SK-N-SH treated with all-trans-retinoic acid at 6 μM for 48 hours (cell line): Measurements from ENCODE around the gene SERPINF2.

ENCODE experiments used
- ATAC-seq: fragments of 200-7000 bp; cut with Tn5 transposase; 3 replicates; pipeline ENCODE4 v1.9.1; 2020; ENCODE audit warnings: mild to moderate bottlenecking, moderate library complexity
- ARNTL ChIP-seq: fragments of 450-650 bp; formaldehyde crosslinking; IDR thresholded peaks from 2 replicates; pipeline ENCODE4 v1.5.0; 2020; ENCODE audit warnings: low read depth, mild to moderate bottlenecking, moderate library complexity, borderline replicate concordance
- BACH2 ChIP-seq: fragments of 250-450 bp; sonication (Bioruptor Pico); IDR thresholded peaks from 2 replicates; pipeline ENCODE4 v1.9.0; 2021; ENCODE audit warnings: mild to moderate bottlenecking, borderline replicate concordance
- ESRRG ChIP-seq: fragments of 250-450 bp; sonication (Bioruptor Pico); IDR thresholded peaks from 2 replicates; pipeline ENCODE4 v1.6.1; 2021; ENCODE audit warnings: mild to moderate bottlenecking
- GLIS3 ChIP-seq: fragments of 250-450 bp; sonication (Bioruptor Pico); IDR thresholded peaks from 2 replicates; pipeline ENCODE4 v1.5.0; 2020; ENCODE audit warnings: mild to moderate bottlenecking, moderate library complexity
- ISL1 ChIP-seq: fragments of 250-450 bp; sonication (Bioruptor Pico); IDR thresholded peaks from 2 replicates; pipeline ENCODE4 v2.1.2; 2022; ENCODE audit warnings: mild to moderate bottlenecking, moderate library complexity
- OSR1 ChIP-seq: fragments of 250-450 bp; sonication (Bioruptor Pico); IDR thresholded peaks from 2 replicates; pipeline ENCODE4 v1.8.0; 2022; ENCODE audit warnings: moderate library complexity, mild to moderate bottlenecking, inconsistent platforms
- RARB ChIP-seq: fragments of 250-450 bp; sonication (Bioruptor Pico); IDR thresholded peaks from 2 replicates; pipeline ENCODE4 v1.8.0; 2021; ENCODE audit warnings: mild to moderate bottlenecking, moderate library complexity
- TCF4 ChIP-seq: fragments of 250-450 bp; sonication (Bioruptor Pico); IDR thresholded peaks from 2 replicates; pipeline ENCODE4 v1.8.0; 2021; ENCODE audit warnings: mild to moderate bottlenecking, moderate library complexity, borderline replicate concordance
- TOX ChIP-seq: fragments of 250-450 bp; sonication (Bioruptor Pico); IDR thresholded peaks from 2 replicates; pipeline ENCODE4 v1.8.0; 2021; ENCODE audit warnings: mild to moderate bottlenecking, moderate library complexity, borderline replicate concordance
- ZC3H10 ChIP-seq: fragments of 250-450 bp; sonication (Bioruptor Pico); IDR thresholded peaks from 2 replicates; pipeline ENCODE4 v1.5.1; 2021; ENCODE audit warnings: mild to moderate bottlenecking, moderate library complexity
- ZFP3 ChIP-seq: fragments of 250-450 bp; sonication (Bioruptor Pico); IDR thresholded peaks from 2 replicates; pipeline ENCODE4 v1.5.0; 2020; ENCODE audit warnings: mild to moderate bottlenecking, moderate library complexity
- ZFP30 ChIP-seq: fragments of 450-650 bp; formaldehyde crosslinking; IDR thresholded peaks from 2 replicates; pipeline ENCODE4 v1.5.0; 2022; ENCODE audit warnings: mild to moderate bottlenecking, moderate library complexity
- ZNF565 ChIP-seq: fragments of 450-650 bp; formaldehyde crosslinking; conservative IDR thresholded peaks from 2 replicates; pipeline ENCODE4 v1.5.0; 2020; ENCODE audit warnings: low read depth, mild to moderate bottlenecking, moderate library complexity
- ZNF70 ChIP-seq: fragments of 450-650 bp; formaldehyde crosslinking; IDR thresholded peaks from 2 replicates; pipeline ENCODE4 v1.5.0; 2020; ENCODE audit warnings: mild to moderate bottlenecking, moderate library complexity
- ZNF8 ChIP-seq: fragments of 450-650 bp; formaldehyde crosslinking; IDR thresholded peaks from 2 replicates; pipeline ENCODE4 v1.5.0; 2020; ENCODE audit warnings: mild to moderate bottlenecking, moderate library complexity
- TF ChIP-seq, protein P1 (sequence below): fragments of 250-450 bp; sonication (Bioruptor Pico); IDR thresholded peaks from 2 replicates; pipeline ENCODE4 v1.8.0; 2020; ENCODE audit warnings: mild to moderate bottlenecking, moderate library complexity, borderline replicate concordance
- TF ChIP-seq, protein P2 (sequence below): fragments of 250-450 bp; sonication (Bioruptor Pico); IDR thresholded peaks from 2 replicates; pipeline ENCODE4 v1.8.0; 2021; ENCODE audit warnings: low read depth, mild to moderate bottlenecking, moderate library complexity, borderline replicate concordance
- TF ChIP-seq, protein P3 (sequence below): fragments of 250-450 bp; sonication (Bioruptor Pico); IDR thresholded peaks from 2 replicates; pipeline ENCODE4 v1.5.1; 2020; ENCODE audit warnings: low read depth, mild to moderate bottlenecking, moderate library complexity
- TF ChIP-seq, protein P4 (sequence below): fragments of 250-450 bp; sonication (Bioruptor Pico); IDR thresholded peaks from 2 replicates; pipeline ENCODE4 v1.5.1; 2021; ENCODE audit warnings: mild to moderate bottlenecking, moderate library complexity
- TF ChIP-seq, protein P5 (sequence below): fragments of 250-450 bp; sonication (Bioruptor Pico); IDR thresholded peaks from 2 replicates; pipeline ENCODE4 v1.5.0; 2020; ENCODE audit warnings: mild to moderate bottlenecking, moderate library complexity

The SERPINF2 gene

DNA sequence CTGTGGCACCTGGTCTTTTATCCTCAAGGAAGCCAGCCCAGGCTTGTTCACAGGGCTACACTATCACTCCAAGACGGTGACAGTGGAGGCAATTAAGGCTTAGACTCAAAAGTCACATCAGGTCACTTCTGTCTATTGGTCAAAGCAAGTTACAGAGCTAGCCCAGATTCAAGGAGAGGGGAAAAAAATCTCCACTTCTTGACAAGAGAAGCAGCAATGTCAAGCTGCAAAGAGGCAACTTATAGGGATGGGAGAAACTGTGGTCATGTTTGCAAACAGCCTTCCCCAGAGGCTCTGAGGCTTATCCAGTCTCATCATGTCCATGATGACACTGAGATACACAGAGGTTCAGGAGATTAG lies 50.8 kb downstream of the SERPINF2 start:
- peak; percentile 43 for ATAC-seq
- TF ChIP-seq ZNF565 (CRISPR knock-in tag): no peak
- TF ChIP-seq ESRRG (CRISPR knock-in tag): no peak
- no peak for TF ChIP-seq OSR1
- TF ChIP-seq BACH2 (CRISPR knock-in tag): no peak
- no peak for TF ChIP-seq GLIS3 (CRISPR knock-in tag)
- TF ChIP-seq ISL1: no peak
- TF ChIP-seq, protein P1, sequence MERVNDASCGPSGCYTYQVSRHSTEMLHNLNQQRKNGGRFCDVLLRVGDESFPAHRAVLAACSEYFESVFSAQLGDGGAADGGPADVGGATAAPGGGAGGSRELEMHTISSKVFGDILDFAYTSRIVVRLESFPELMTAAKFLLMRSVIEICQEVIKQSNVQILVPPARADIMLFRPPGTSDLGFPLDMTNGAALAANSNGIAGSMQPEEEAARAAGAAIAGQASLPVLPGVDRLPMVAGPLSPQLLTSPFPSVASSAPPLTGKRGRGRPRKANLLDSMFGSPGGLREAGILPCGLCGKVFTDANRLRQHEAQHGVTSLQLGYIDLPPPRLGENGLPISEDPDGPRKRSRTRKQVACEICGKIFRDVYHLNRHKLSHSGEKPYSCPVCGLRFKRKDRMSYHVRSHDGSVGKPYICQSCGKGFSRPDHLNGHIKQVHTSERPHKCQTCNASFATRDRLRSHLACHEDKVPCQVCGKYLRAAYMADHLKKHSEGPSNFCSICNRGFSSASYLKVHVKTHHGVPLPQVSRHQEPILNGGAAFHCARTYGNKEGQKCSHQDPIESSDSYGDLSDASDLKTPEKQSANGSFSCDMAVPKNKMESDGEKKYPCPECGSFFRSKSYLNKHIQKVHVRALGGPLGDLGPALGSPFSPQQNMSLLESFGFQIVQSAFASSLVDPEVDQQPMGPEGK (CRISPR knock-in tag): no peak
- TF ChIP-seq RARB (CRISPR knock-in tag): no peak
- TF ChIP-seq TOX (CRISPR knock-in tag): no peak
- TF ChIP-seq ZFP3 (CRISPR knock-in tag): no peak
- TF ChIP-seq ZC3H10 (CRISPR knock-in tag): no peak
- TF ChIP-seq, protein P2, sequence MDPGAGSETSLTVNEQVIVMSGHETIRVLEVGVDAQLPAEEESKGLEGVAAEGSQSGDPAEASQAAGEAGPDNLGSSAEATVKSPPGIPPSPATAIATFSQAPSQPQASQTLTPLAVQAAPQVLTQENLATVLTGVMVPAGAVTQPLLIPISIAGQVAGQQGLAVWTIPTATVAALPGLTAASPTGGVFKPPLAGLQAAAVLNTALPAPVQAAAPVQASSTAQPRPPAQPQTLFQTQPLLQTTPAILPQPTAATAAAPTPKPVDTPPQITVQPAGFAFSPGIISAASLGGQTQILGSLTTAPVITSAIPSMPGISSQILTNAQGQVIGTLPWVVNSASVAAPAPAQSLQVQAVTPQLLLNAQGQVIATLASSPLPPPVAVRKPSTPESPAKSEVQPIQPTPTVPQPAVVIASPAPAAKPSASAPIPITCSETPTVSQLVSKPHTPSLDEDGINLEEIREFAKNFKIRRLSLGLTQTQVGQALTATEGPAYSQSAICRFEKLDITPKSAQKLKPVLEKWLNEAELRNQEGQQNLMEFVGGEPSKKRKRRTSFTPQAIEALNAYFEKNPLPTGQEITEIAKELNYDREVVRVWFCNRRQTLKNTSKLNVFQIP: no peak
- TF ChIP-seq ZNF70 (CRISPR knock-in tag): no peak
- TF ChIP-seq, protein P3, sequence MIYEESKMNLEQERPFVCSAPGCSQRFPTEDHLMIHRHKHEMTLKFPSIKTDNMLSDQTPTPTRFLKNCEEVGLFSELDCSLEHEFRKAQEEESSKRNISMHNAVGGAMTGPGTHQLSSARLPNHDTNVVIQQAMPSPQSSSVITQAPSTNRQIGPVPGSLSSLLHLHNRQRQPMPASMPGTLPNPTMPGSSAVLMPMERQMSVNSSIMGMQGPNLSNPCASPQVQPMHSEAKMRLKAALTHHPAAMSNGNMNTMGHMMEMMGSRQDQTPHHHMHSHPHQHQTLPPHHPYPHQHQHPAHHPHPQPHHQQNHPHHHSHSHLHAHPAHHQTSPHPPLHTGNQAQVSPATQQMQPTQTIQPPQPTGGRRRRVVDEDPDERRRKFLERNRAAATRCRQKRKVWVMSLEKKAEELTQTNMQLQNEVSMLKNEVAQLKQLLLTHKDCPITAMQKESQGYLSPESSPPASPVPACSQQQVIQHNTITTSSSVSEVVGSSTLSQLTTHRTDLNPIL (CRISPR knock-in tag): no peak
- TF ChIP-seq TCF4: no peak
- TF ChIP-seq ZFP30 (CRISPR knock-in tag): no peak
- TF ChIP-seq ARNTL: no peak
- TF ChIP-seq, protein P4, sequence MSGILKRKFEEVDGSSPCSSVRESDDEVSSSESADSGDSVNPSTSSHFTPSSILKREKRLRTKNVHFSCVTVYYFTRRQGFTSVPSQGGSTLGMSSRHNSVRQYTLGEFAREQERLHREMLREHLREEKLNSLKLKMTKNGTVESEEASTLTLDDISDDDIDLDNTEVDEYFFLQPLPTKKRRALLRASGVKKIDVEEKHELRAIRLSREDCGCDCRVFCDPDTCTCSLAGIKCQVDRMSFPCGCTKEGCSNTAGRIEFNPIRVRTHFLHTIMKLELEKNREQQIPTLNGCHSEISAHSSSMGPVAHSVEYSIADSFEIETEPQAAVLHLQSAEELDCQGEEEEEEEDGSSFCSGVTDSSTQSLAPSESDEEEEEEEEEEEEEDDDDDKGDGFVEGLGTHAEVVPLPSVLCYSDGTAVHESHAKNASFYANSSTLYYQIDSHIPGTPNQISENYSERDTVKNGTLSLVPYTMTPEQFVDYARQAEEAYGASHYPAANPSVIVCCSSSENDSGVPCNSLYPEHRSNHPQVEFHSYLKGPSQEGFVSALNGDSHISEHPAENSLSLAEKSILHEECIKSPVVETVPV (CRISPR knock-in tag): no peak
- TF ChIP-seq ZNF8: no peak

DNA sequence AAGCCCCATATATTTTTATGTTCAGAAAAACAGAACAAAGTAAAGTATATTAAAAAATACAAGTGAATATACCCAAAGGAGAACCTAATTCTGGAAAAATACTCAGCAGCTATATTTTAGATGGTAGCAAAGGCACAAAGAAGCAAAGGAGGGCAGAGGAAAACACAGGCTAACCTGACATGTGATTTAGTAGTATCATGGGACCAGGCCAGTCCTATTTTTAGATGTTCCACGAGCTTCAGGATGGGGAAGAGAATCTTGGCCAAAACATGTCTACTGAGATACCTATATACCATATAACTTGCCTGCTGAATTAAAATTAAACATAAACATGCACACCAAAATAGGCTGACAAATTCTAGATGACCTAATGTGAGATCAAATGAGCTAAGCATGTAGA lies 54.1 kb downstream of the SERPINF2 start:
- no peak for ATAC-seq
- TF ChIP-seq, protein P5, sequence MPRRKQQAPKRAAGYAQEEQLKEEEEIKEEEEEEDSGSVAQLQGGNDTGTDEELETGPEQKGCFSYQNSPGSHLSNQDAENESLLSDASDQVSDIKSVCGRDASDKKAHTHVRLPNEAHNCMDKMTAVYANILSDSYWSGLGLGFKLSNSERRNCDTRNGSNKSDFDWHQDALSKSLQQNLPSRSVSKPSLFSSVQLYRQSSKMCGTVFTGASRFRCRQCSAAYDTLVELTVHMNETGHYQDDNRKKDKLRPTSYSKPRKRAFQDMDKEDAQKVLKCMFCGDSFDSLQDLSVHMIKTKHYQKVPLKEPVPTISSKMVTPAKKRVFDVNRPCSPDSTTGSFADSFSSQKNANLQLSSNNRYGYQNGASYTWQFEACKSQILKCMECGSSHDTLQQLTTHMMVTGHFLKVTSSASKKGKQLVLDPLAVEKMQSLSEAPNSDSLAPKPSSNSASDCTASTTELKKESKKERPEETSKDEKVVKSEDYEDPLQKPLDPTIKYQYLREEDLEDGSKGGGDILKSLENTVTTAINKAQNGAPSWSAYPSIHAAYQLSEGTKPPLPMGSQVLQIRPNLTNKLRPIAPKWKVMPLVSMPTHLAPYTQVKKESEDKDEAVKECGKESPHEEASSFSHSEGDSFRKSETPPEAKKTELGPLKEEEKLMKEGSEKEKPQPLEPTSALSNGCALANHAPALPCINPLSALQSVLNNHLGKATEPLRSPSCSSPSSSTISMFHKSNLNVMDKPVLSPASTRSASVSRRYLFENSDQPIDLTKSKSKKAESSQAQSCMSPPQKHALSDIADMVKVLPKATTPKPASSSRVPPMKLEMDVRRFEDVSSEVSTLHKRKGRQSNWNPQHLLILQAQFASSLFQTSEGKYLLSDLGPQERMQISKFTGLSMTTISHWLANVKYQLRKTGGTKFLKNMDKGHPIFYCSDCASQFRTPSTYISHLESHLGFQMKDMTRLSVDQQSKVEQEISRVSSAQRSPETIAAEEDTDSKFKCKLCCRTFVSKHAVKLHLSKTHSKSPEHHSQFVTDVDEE: no peak
- TF ChIP-seq, protein P4 (CRISPR knock-in tag): no peak
- TF ChIP-seq, protein P2: no peak
- TF ChIP-seq ZFP3 (CRISPR knock-in tag): no peak
- TF ChIP-seq ZNF565 (CRISPR knock-in tag): no peak
- TF ChIP-seq ZFP30 (CRISPR knock-in tag): no peak
- TF ChIP-seq, all 23 proteins: peak for 0
